ENCODE results near the gene ZRSR2.

ZRSR2 gene

GRCh38 chrX:15853586-15854079 is 63.3 kb downstream of the ZRSR2 start:
- DNase-seq (ENCODE audit: low spot score) = no peak

- peak; percentile 54 for DNase-seq (ENCODE audit: low spot score)
Measured at GRCh38 chrX:15854080-15854655, 63.9 kb downstream of the ZRSR2 start.

GRCh38 chrX:15854712-15855567 is 64.7 kb downstream of the ZRSR2 start, which contains the start of gene AP1S2:
AP1S2 (minus strand) TSS chrX:15854813; CDS start chrX:15852524, 2,289 bp downstream.
- DNase-seq (ENCODE audit: low spot score) = peak; percentile 95

DNA sequence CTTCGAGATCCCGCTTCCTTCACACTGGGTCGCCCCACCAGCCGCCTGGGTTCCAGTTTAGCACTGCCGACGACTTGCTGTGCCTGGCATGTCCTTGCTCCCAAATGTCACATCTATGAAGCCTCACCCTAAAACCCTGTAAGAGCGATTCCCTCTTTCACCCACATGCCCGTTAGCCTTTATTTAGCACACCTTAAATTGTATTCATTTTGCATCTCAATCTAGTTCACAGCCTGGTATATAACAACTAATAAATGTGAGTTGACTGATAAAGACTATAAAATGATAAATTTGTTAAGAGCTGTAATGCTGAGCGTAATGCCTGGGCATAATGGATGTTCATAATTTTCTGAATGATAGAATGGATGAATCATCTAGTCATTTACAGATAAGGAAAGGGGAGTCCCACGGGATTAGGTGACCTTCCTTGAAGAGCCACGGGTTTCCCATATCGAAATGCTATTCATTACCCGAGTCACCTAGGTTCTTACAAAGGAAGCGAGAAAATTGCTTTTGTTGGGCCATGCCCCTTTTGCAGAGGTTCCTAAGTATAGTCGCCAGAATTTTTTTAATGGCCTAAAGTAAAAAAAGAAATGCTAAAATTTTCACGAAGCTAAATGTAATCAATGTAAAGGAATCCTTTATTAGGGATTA is 65.4 kb downstream of the ZRSR2 start:
- no peak for DNase-seq (ENCODE audit: low spot score)

- no peak for DNase-seq (ENCODE audit: low spot score)
Measured at GRCh38 chrX:15856222-15856587, 65.9 kb downstream of the ZRSR2 start.

DNA sequence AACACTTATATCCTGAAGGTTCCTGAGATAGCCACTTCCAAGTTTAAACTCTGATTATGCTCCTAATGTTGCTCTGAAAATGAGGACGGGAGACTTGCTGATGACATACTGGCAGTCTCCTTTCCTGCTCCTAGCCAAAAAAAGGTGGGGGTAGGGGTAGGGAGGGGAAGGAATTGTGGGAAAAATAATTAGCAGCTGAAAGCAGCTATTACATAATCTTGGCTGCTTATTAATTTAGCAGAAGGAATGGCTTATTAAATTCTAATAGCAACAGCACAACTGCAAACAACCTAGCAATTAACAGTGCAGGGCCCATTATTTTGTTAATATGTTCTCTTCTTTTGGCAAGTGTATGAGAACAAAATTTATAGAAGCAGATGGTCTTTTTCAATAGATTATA is 66.4 kb downstream of the ZRSR2 start:
- DNase-seq (ENCODE audit: low spot score) = no peak

- DNase-seq (ENCODE audit: low spot score) = no peak
Measured at GRCh38 chrX:15858051-15858450, 67.8 kb downstream of the ZRSR2 start.

DNA sequence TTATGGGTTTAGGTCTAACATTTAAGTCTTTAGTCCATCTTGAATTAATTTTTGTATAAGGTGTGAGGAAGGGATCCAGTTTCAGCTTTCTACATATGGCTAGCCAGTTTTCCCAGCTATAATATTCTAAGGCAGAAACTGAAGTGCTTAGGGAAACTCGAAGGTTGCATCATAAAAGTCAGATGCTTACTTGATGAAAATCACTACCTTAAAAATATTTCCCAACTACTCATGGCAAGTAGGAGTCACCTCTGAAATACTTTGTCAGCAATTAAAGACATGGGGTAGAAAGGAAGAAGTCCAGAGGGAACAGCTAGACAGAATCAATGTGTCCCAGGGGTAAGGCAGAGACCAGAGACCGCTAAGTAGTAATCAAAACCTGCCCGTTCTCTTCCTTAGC is 70.6 kb downstream of the ZRSR2 start:
- DNase-seq (ENCODE audit: low spot score) = no peak

DNA sequence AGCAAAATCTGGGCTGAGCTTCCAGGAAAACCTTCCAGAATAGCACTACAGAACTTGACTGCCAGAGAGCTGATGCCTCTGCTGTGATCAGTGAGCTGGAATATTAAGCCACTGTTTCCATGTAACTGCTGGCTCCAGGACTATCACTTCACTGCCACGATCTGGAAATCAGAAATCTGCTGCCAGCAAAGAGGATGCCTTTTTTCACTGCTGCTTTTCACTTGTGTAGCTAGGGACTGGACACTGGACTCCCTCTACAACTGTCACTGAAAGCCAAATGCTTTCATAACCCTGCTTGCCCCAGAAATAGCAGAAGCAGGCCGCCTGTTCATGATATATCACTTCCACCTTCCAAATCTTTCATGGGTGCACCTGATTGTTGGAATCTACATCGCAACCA is 73.7 kb downstream of the ZRSR2 start:
- no peak for DNase-seq (ENCODE audit: low spot score)

GRCh38 chrX:15864629-15865028 is 74.3 kb downstream of the ZRSR2 start:
- DNase-seq (ENCODE audit: low spot score) = no peak

GRCh38 chrX:15866147-15866546 is 75.9 kb downstream of the ZRSR2 start:
- no peak for DNase-seq (ENCODE audit: low spot score)

DNA sequence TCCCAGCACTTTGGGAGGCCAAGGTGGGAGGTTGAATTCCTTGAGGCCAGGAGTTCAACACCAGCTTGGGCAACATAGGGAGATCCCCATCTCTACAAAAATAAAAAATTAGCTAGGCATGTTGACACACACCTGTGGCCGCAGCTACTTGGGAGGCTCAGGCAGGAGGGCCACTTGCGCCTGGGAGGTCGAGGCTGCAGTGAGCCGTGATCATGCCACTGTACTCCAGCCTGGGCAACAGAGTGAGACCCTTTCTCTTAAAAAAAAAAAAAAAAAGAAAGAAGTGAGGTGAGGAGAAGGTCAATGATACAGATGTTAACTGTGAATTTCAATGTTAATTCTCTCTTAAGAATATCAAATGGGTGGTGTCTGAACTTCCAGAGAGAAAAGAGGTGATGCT is 79.4 kb downstream of the ZRSR2 start:
- no peak for DNase-seq (ENCODE audit: low spot score)

DNA sequence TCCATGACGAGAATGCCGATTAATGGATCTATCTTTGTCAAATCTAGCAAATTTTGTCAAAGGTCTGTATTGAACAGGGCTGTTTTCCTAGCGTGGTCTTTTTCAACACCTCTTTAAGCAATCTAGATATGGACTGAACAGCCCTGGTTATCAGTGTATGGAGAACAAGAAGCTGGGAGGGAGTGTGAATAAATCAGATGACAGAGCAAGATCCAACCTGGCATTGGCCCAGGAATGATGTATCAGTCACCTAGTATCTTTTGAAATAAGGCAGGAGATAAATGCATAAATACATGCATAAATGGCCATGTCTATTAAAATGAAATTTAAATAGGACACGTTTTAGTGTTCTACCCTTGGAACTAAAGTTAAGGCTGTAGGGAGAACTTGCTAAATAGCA is 80.0 kb downstream of the ZRSR2 start:
- no peak for DNase-seq (ENCODE audit: low spot score)

All from globus pallidus (tissue), 1 donor.